ENCODE measurements around the gene JMJD7.

The JMJD7 gene

GRCh38 chr15:41847206-41847605, 19.3 kb downstream of the JMJD7 start:
- DNase-seq (ENCODE audit: low spot score): no peak

- DNase-seq (ENCODE audit: low spot score): no peak
Observed at GRCh38 chr15:41847981-41848380, 20.1 kb downstream of the JMJD7 start.

- no peak for DNase-seq (ENCODE audit: low spot score)
Observed at GRCh38 chr15:41848631-41849030, 20.7 kb downstream of the JMJD7 start.

GRCh38 chr15:41849204-41849603, 21.3 kb downstream of the JMJD7 start:
- DNase-seq (ENCODE audit: low spot score): no peak

- no peak for DNase-seq (ENCODE audit: low spot score)
Observed at GRCh38 chr15:41849861-41850260, 22.0 kb downstream of the JMJD7 start.

- no peak for DNase-seq (ENCODE audit: low spot score)
Observed at GRCh38 chr15:41850482-41851166, 22.7 kb downstream of the JMJD7 start.

GRCh38 chr15:41851167-41851523, 23.3 kb downstream of the JMJD7 start:
- no peak for DNase-seq (ENCODE audit: low spot score)

GRCh38 chr15:41851755-41852370, 24.0 kb downstream of the JMJD7 start:
- DNase-seq (ENCODE audit: low spot score): no peak

GRCh38 chr15:41852736-41853590, 25.1 kb downstream of the JMJD7 start:
- no peak for DNase-seq (ENCODE audit: low spot score)

GRCh38 chr15:41853831-41854230, 25.9 kb downstream of the JMJD7 start:
- no peak for DNase-seq (ENCODE audit: low spot score)

- no peak for DNase-seq (ENCODE audit: low spot score)
Observed at GRCh38 chr15:41854443-41854842, 26.6 kb downstream of the JMJD7 start.

- no peak for DNase-seq (ENCODE audit: low spot score)
Observed at GRCh38 chr15:41855261-41855961, 27.5 kb downstream of the JMJD7 start.

GRCh38 chr15:41856262-41856661, 28.4 kb downstream of the JMJD7 start:
- no peak for DNase-seq (ENCODE audit: low spot score)

- DNase-seq (ENCODE audit: low spot score): no peak
Observed at GRCh38 chr15:41856716-41857115, 28.8 kb downstream of the JMJD7 start.

GRCh38 chr15:41857316-41857715, 29.4 kb downstream of the JMJD7 start:
- DNase-seq (ENCODE audit: low spot score): no peak

GRCh38 chr15:41858756-41859155, 30.9 kb downstream of the JMJD7 start:
- no peak for DNase-seq (ENCODE audit: low spot score)

GRCh38 chr15:41860049-41860828, 32.3 kb downstream of the JMJD7 start:
- no peak for DNase-seq (ENCODE audit: low spot score)

GRCh38 chr15:41861736-41862356, 34.0 kb downstream of the JMJD7 start:
- DNase-seq (ENCODE audit: low spot score): no peak

GRCh38 chr15:41862515-41863116, 34.7 kb downstream of the JMJD7 start:
- no peak for DNase-seq (ENCODE audit: low spot score)

- no peak for DNase-seq (ENCODE audit: low spot score)
Observed at GRCh38 chr15:41865490-41866055, 37.7 kb downstream of the JMJD7 start.
